ENCODE data around the gene EFCAB6.

The EFCAB6 gene

DNA sequence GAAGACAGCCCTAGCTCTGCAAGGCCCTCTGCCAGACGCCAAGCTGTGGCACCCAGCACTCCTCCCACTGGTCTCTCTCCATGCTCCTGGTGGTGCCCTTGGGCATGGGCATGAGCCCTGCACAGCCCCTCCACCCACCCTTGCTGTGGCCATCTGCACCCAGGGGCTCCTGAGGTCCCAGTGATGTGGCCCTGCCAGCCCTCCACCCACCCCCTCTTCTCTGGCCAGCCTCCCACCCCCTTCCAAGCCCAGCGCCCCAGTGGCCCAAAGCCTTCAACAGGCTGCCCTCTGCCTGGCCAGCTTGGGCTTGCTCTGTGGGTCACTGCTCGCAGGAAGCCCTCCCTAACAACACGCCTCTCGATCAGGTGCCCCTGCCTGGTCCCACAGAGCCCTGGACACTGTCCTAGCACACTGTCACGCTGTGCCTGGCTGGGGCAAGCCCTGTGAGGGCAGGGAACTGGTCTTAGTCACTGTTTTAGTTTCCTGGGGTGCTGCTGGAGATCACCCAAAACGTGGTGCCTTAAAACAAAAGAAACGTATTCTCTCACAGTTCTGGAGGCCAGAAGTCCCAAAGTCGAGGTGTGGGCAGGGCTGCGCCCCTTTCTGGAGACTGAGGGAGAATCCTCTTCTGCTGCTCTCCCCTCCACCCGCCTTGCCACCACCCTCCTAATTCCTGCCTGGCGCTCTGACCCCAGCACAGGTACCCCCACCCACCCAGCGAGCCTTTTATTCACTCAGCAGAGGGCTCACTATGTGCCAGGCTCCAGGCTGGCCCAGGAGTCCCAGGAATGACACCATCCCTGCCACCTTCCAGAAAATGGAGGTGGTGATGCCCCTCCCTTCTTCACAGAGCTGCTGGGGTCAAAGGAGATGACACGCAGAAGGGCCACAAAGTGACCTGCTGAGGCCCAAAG lies 35.5 kb upstream of the EFCAB6 start:
- Histone ChIP-seq H2AFZ (ENCODE audit: low read depth, low read length) (no peak overlapping the region), H3K4me3 (ENCODE audit: low read depth in 1 of 2, low read length in 2 of 2) (no peak overlapping the region), H3K9me3 (ENCODE audit: insufficient read depth, low read length, severe bottlenecking) (no peaks in the 10 kb centered on the region), H3K79me2 (ENCODE audit: insufficient read depth, low read length) (no peaks in the 10 kb centered on the region), H3K4me1 (ENCODE audit: insufficient read depth, low read length) (no peaks in the 10 kb centered on the region), H3K4me2 (ENCODE audit: insufficient read depth, low read length) (no peak overlapping the region), H3K27ac (ENCODE audit: low read length) (no peak overlapping the region), H3K9ac (ENCODE audit: low read depth, low read length) (no peak overlapping the region), H4K20me1 (ENCODE audit: insufficient read depth, low read length) (peaks cover 5% of the 10 kb centered on the region; the same call in 1 of the 2 replicates), H3K27me3 (ENCODE audit: insufficient read depth, low read length, poor library complexity) (no peaks in the 10 kb centered on the region), H3K36me3 (ENCODE audit: insufficient read depth, low read length) (no peaks in the 10 kb centered on the region)
- TF ChIP-seq, protein P1, sequence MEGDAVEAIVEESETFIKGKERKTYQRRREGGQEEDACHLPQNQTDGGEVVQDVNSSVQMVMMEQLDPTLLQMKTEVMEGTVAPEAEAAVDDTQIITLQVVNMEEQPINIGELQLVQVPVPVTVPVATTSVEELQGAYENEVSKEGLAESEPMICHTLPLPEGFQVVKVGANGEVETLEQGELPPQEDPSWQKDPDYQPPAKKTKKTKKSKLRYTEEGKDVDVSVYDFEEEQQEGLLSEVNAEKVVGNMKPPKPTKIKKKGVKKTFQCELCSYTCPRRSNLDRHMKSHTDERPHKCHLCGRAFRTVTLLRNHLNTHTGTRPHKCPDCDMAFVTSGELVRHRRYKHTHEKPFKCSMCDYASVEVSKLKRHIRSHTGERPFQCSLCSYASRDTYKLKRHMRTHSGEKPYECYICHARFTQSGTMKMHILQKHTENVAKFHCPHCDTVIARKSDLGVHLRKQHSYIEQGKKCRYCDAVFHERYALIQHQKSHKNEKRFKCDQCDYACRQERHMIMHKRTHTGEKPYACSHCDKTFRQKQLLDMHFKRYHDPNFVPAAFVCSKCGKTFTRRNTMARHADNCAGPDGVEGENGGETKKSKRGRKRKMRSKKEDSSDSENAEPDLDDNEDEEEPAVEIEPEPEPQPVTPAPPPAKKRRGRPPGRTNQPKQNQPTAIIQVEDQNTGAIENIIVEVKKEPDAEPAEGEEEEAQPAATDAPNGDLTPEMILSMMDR (IDR thresholded peaks at IDR 0.05; ENCODE audit: borderline replicate concordance, extremely low read depth, low read length, poor library complexity, severe bottlenecking): no peak
- no peak for TF ChIP-seq EZH2 (IDR thresholded peaks at IDR 0.05; ENCODE audit: borderline replicate concordance, low read depth, low read length, severe bottlenecking)
- DNase-seq (no peak), ATAC-seq (ENCODE audit: insufficient read depth, low read depth) (no peak)

GRCh38 chr22:43846966-43847365 lies 34.9 kb upstream of the EFCAB6 start:
- Histone ChIP-seq H4K20me1 (ENCODE audit: insufficient read depth, low read length) (peaks cover 5% of the 10 kb centered on the region; the same call in 1 of the 2 replicates), H3K27me3 (ENCODE audit: insufficient read depth, low read length, poor library complexity) (no peaks in the 10 kb centered on the region), H3K9ac (ENCODE audit: low read depth, low read length) (no peak overlapping the region), H3K79me2 (ENCODE audit: insufficient read depth, low read length) (no peaks in the 10 kb centered on the region), H3K4me1 (ENCODE audit: insufficient read depth, low read length) (no peaks in the 10 kb centered on the region), H3K27ac (ENCODE audit: low read length) (no peak overlapping the region), H3K4me2 (ENCODE audit: insufficient read depth, low read length) (no peak overlapping the region), H3K36me3 (ENCODE audit: insufficient read depth, low read length) (no peaks in the 10 kb centered on the region), H3K9me3 (ENCODE audit: insufficient read depth, low read length, severe bottlenecking) (no peaks in the 10 kb centered on the region), H3K4me3 (ENCODE audit: low read depth in 1 of 2, low read length in 2 of 2) (no peak overlapping the region), H2AFZ (ENCODE audit: low read depth, low read length) (no peak overlapping the region)
- TF ChIP-seq, protein P1 (IDR thresholded peaks at IDR 0.05; ENCODE audit: borderline replicate concordance, extremely low read depth, low read length, poor library complexity, severe bottlenecking): no peak
- no peak for TF ChIP-seq EZH2 (IDR thresholded peaks at IDR 0.05; ENCODE audit: borderline replicate concordance, low read depth, low read length, severe bottlenecking)
- no peak for ATAC-seq (ENCODE audit: insufficient read depth, low read depth)
- DNase-seq: no peak

GRCh38 chr22:43845981-43846380 lies 33.9 kb upstream of the EFCAB6 start:
- Histone ChIP-seq H2AFZ (ENCODE audit: low read depth, low read length) (no peak overlapping the region), H3K27me3 (ENCODE audit: insufficient read depth, low read length, poor library complexity) (no peaks in the 10 kb centered on the region), H3K27ac (ENCODE audit: low read length) (no peak overlapping the region), H3K36me3 (ENCODE audit: insufficient read depth, low read length) (no peaks in the 10 kb centered on the region), H4K20me1 (ENCODE audit: insufficient read depth, low read length) (peaks cover 5% of the 10 kb centered on the region; the same call in 1 of the 2 replicates), H3K9me3 (ENCODE audit: insufficient read depth, low read length, severe bottlenecking) (no peaks in the 10 kb centered on the region), H3K4me3 (ENCODE audit: low read depth in 1 of 2, low read length in 2 of 2) (no peak overlapping the region), H3K4me2 (ENCODE audit: insufficient read depth, low read length) (no peak overlapping the region), H3K79me2 (ENCODE audit: insufficient read depth, low read length) (no peaks in the 10 kb centered on the region), H3K9ac (ENCODE audit: low read depth, low read length) (no peak overlapping the region), H3K4me1 (ENCODE audit: insufficient read depth, low read length) (no peaks in the 10 kb centered on the region)
- ATAC-seq (ENCODE audit: insufficient read depth, low read depth): no peak
- DNase-seq: no peak
- TF ChIP-seq, protein P1 (IDR thresholded peaks at IDR 0.05; ENCODE audit: borderline replicate concordance, extremely low read depth, low read length, poor library complexity, severe bottlenecking): no peak
- no peak for TF ChIP-seq EZH2 (IDR thresholded peaks at IDR 0.05; ENCODE audit: borderline replicate concordance, low read depth, low read length, severe bottlenecking)
